ENCODE results near the gene VEPH1.
A peak's percentile ranks its signal among the peaks of the same experiment; 100 is the strongest.

The VEPH1 gene

DNA sequence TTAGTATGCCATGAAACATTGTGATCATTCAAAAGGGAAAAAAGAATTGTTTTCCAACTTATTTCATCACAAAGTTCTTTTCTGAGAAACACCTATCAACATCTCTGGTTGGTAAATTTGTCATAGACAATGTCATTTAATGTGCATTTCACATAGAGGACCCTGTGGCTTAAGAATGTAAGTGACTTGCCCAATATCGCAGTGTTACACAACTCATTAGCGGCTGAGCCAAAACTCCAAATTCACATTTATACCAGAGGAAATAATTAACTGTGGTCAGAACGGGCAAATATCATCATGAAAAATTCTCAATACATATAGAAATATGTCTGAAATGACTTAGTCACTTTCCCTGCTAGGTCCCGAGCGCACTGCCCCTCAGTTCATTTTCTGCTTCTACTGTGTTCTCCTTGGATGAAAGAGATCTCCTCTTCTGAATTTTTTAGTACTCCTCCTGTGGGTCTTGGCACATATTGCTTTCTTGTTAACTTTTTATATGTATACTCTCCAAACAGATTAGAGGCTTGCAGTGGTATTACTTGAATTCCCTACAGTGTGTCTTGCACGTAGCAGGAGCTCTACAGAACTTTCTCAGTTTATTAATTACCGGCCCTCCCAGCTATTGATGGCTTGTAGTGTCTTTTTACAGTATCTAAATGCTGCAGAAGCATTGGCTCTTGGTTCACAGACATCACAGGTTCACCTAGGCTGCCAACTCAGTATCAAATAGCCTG, 33.5 kb downstream of the VEPH1 start:
- no peak overlapping the region for H3K4me3 ChIP-seq (ENCODE audit: low read length)
- H3K27me3 ChIP-seq (ENCODE audit: control insufficient read depth, insufficient read depth, low read length) = no peaks in the 10 kb centered on the region
- no peak overlapping the region for H3K4me2 ChIP-seq (ENCODE audit: low read length)
- H3K36me3 ChIP-seq (ENCODE audit: insufficient read depth, low read length) = no peaks in the 10 kb centered on the region
- H3K9me3 ChIP-seq (replicated peaks; ENCODE audit: low read length) = no peaks in the 10 kb centered on the region
- peaks cover 14% of the 10 kb centered on the region for H3K4me1 ChIP-seq (ENCODE audit: control insufficient read depth, insufficient read depth, low read length)
- H3K9ac ChIP-seq (ENCODE audit: low read depth, low read length) = no peak overlapping the region

GRCh38 chr3:157467200-157467599, 36.0 kb downstream of the VEPH1 start:
- Histone ChIP-seq H3K4me1 (ENCODE audit: control insufficient read depth, insufficient read depth, low read length) (peaks cover 26% of the 10 kb centered on the region), H3K4me2 (ENCODE audit: low read length) (peak overlapping the region; percentile 27), H3K9ac (ENCODE audit: low read depth, low read length) (peak overlapping the region; percentile 34), H3K9me3 (replicated peaks; ENCODE audit: low read length) (no peaks in the 10 kb centered on the region), H3K4me3 (ENCODE audit: low read length) (no peak overlapping the region), H3K27me3 (ENCODE audit: control insufficient read depth, insufficient read depth, low read length) (no peaks in the 10 kb centered on the region), H3K36me3 (ENCODE audit: insufficient read depth, low read length) (no peaks in the 10 kb centered on the region)

- H3K9ac ChIP-seq (ENCODE audit: low read depth, low read length) = no peak overlapping the region
- no peaks in the 10 kb centered on the region for H3K9me3 ChIP-seq (replicated peaks; ENCODE audit: low read length)
- no peak overlapping the region for H3K4me3 ChIP-seq (ENCODE audit: low read length)
- H3K4me2 ChIP-seq (ENCODE audit: low read length) = no peak overlapping the region
- no peaks in the 10 kb centered on the region for H3K36me3 ChIP-seq (ENCODE audit: insufficient read depth, low read length)
- no peaks in the 10 kb centered on the region for H3K27me3 ChIP-seq (ENCODE audit: control insufficient read depth, insufficient read depth, low read length)
- peaks cover 32% of the 10 kb centered on the region for H3K4me1 ChIP-seq (ENCODE audit: control insufficient read depth, insufficient read depth, low read length)
These were observed 37.5 kb downstream of the VEPH1 start for GRCh38 chr3:157465741-157466140.

GRCh38 chr3:157464321-157464720, 38.9 kb downstream of the VEPH1 start:
- H3K4me1 ChIP-seq (ENCODE audit: control insufficient read depth, insufficient read depth, low read length) = peaks cover 44% of the 10 kb centered on the region
- no peak overlapping the region for H3K9ac ChIP-seq (ENCODE audit: low read depth, low read length)
- no peaks in the 10 kb centered on the region for H3K36me3 ChIP-seq (ENCODE audit: insufficient read depth, low read length)
- H3K4me3 ChIP-seq (ENCODE audit: low read length) = no peak overlapping the region
- H3K9me3 ChIP-seq (replicated peaks; ENCODE audit: low read length) = no peaks in the 10 kb centered on the region
- no peaks in the 10 kb centered on the region for H3K27me3 ChIP-seq (ENCODE audit: control insufficient read depth, insufficient read depth, low read length)
- no peak overlapping the region for H3K4me2 ChIP-seq (ENCODE audit: low read length)

DNA sequence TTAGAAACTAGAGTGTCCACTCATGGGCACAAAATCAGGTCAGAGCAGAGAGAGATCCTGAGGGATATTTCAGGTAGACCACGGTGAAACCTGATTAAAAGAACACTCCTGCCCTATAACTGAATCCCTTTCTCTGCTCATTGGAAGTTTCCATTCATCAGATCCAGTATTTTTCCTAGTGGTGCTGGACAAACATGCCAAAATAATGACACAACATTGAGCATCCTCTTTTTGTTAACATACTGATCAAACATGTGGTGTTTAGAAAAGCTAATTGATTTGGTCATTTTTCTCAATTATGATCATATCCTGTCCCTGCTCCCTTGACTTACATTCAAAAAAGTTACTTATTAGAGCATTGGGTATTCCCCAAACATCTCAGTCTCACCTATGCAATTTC, 39.4 kb downstream of the VEPH1 start:
- Histone ChIP-seq H3K27me3 (ENCODE audit: control insufficient read depth, insufficient read depth, low read length) (no peaks in the 10 kb centered on the region), H3K9me3 (replicated peaks; ENCODE audit: low read length) (no peaks in the 10 kb centered on the region), H3K9ac (ENCODE audit: low read depth, low read length) (no peak overlapping the region), H3K36me3 (ENCODE audit: insufficient read depth, low read length) (no peaks in the 10 kb centered on the region), H3K4me1 (ENCODE audit: control insufficient read depth, insufficient read depth, low read length) (peaks cover 44% of the 10 kb centered on the region), H3K4me2 (ENCODE audit: low read length) (no peak overlapping the region), H3K4me3 (ENCODE audit: low read length) (no peak overlapping the region)

DNA sequence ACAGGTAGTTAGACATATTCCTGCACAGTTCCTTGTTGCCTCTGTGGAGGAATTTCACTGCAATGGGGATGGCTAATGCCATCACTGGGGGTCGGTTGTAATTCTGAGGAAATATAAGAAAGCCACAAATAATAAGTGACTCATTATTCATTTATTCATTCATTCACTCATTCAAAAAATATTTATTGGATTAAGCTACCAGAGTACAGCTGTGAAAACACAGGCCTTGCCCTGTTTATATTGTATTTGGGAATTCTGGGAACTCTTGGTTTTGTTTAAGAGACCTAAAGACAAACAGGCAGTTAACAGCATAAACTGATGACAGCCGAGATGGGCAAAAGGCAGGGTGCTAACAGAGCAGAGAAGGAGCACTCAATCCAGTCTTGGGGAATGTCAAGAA, 43.0 kb downstream of the VEPH1 start:
- no peaks in the 10 kb centered on the region for H3K36me3 ChIP-seq (ENCODE audit: insufficient read depth, low read length)
- H3K4me3 ChIP-seq (ENCODE audit: low read length) = peak overlapping the region; percentile 38
- peaks cover 30% of the 10 kb centered on the region for H3K4me1 ChIP-seq (ENCODE audit: control insufficient read depth, insufficient read depth, low read length)

GRCh38 chr3:157459706-157460105, 43.5 kb downstream of the VEPH1 start:
- peak overlapping the region; percentile 38 for H3K4me3 ChIP-seq (ENCODE audit: low read length)
- peaks cover 29% of the 10 kb centered on the region for H3K4me1 ChIP-seq (ENCODE audit: control insufficient read depth, insufficient read depth, low read length)
- no peak overlapping the region for H3K9ac ChIP-seq (ENCODE audit: low read depth, low read length)
- H3K4me2 ChIP-seq (ENCODE audit: low read length) = peak overlapping the region; percentile 60
- H3K27me3 ChIP-seq (ENCODE audit: control insufficient read depth, insufficient read depth, low read length) = no peaks in the 10 kb centered on the region
- H3K36me3 ChIP-seq (ENCODE audit: insufficient read depth, low read length) = no peaks in the 10 kb centered on the region
- H3K9me3 ChIP-seq (replicated peaks; ENCODE audit: low read length) = no peaks in the 10 kb centered on the region

More for the DNA sequence above, 43.0 kb downstream of the VEPH1 start:
- Histone ChIP-seq H3K27me3 (ENCODE audit: control insufficient read depth, insufficient read depth, low read length) (no peaks in the 10 kb centered on the region), H3K9ac (ENCODE audit: low read depth, low read length) (peak overlapping the region; percentile 23), H3K4me2 (ENCODE audit: low read length) (peak overlapping the region; percentile 60), H3K9me3 (replicated peaks; ENCODE audit: low read length) (no peaks in the 10 kb centered on the region)

GRCh38 chr3:157453824-157454223, 49.4 kb downstream of the VEPH1 start:
- H3K9ac ChIP-seq (ENCODE audit: low read depth, low read length) = no peak overlapping the region
- H3K27me3 ChIP-seq (ENCODE audit: control insufficient read depth, insufficient read depth, low read length) = no peaks in the 10 kb centered on the region
- no peaks in the 10 kb centered on the region for H3K9me3 ChIP-seq (replicated peaks; ENCODE audit: low read length)
- H3K36me3 ChIP-seq (ENCODE audit: insufficient read depth, low read length) = no peaks in the 10 kb centered on the region
- no peak overlapping the region for H3K4me2 ChIP-seq (ENCODE audit: low read length)
- H3K4me3 ChIP-seq (ENCODE audit: low read length) = no peak overlapping the region
- peaks cover 4% of the 10 kb centered on the region for H3K4me1 ChIP-seq (ENCODE audit: control insufficient read depth, insufficient read depth, low read length)

GRCh38 chr3:157452097-157452496, 51.1 kb downstream of the VEPH1 start:
- Histone ChIP-seq H3K36me3 (ENCODE audit: insufficient read depth, low read length) (no peaks in the 10 kb centered on the region), H3K9me3 (replicated peaks; ENCODE audit: low read length) (no peaks in the 10 kb centered on the region), H3K4me1 (ENCODE audit: control insufficient read depth, insufficient read depth, low read length) (peaks cover 6% of the 10 kb centered on the region), H3K4me3 (ENCODE audit: low read length) (no peak overlapping the region), H3K27me3 (ENCODE audit: control insufficient read depth, insufficient read depth, low read length) (no peaks in the 10 kb centered on the region), H3K9ac (ENCODE audit: low read depth, low read length) (no peak overlapping the region), H3K4me2 (ENCODE audit: low read length) (no peak overlapping the region)

DNA sequence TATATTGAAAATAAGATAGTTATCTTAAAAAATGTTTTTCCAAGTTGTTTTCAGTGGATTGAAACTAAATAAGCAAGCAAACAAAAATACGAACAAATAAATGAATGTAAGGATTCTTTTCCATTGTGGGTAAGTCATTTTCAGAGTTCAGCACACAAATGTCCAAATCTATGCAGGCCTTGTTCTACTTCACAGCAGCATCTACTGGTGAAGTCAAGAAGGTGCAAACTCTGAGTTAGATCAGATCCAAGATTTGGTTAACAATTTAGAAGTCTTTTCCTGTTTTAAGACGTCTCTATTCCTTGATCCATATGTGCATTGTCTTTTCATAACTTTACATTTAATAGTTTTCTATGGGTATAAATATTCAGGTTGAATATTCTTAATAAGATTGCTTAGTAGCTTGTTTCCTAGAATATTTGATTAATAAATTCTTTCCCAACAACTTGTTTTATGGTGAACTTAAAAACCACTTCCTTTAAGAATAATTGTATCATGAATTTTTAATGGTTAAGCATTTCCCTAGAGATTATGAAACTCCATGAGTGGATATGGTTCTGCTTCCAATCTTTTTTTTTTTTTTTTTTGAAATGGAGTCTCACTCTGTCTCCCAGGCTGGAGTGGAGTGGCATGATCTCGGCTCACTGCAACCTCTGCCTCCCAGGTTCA, 56.1 kb downstream of the VEPH1 start:
- H3K9ac ChIP-seq (ENCODE audit: low read depth, low read length) = no peak overlapping the region
- H3K4me3 ChIP-seq (ENCODE audit: low read length) = no peak overlapping the region
- H3K4me2 ChIP-seq (ENCODE audit: low read length) = no peak overlapping the region
- H3K36me3 ChIP-seq (ENCODE audit: insufficient read depth, low read length) = peaks cover 15% of the 10 kb centered on the region
- no peaks in the 10 kb centered on the region for H3K27me3 ChIP-seq (ENCODE audit: control insufficient read depth, insufficient read depth, low read length)
- peaks cover 38% of the 10 kb centered on the region for H3K4me1 ChIP-seq (ENCODE audit: control insufficient read depth, insufficient read depth, low read length)
- no peaks in the 10 kb centered on the region for H3K9me3 ChIP-seq (replicated peaks; ENCODE audit: low read length)

DNA sequence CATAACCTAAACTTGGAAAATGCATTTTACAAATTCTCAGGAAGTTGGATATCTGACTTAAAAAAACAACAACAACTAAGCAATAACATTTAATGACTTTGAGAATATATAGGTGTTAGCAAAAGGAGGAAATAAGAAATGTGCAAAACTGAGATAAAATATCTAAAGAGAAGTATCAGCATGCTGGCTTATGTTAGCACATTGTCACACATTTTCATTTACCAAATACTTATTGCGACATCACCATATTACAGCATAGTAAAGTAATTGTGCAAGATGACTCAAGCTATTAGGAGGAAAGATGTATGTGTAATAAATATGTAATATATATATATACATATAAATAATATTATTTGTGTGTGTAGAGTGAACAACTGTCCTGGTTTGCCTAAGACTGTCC, 57.4 kb downstream of the VEPH1 start:
- Histone ChIP-seq H3K4me3 (ENCODE audit: low read length) (no peak overlapping the region), H3K27me3 (ENCODE audit: control insufficient read depth, insufficient read depth, low read length) (no peaks in the 10 kb centered on the region), H3K4me1 (ENCODE audit: control insufficient read depth, insufficient read depth, low read length) (peaks cover 45% of the 10 kb centered on the region), H3K9me3 (replicated peaks; ENCODE audit: low read length) (no peaks in the 10 kb centered on the region), H3K4me2 (ENCODE audit: low read length) (peak overlapping the region; percentile 26), H3K36me3 (ENCODE audit: insufficient read depth, low read length) (peaks cover 27% of the 10 kb centered on the region), H3K9ac (ENCODE audit: low read depth, low read length) (peak overlapping the region; percentile 16)

DNA sequence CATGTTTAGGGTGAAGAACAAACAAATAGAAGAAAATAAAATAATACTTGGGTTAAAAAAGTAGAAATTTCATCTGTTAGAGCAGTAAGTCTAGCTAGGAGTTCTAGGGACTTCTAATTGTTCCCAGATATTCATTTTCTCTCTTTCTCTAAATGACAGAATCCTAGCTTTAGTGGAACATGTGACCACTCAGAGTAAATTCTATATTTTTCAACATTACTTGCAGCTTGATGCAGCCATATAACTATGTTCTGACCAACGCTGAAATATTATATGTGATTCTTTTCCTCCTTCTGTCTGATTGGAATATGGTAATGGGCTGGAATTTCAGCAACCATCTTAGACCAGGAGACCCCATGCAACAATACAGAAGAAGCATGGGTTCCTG, 58.4 kb downstream of the VEPH1 start:
- H3K9me3 ChIP-seq (replicated peaks; ENCODE audit: low read length) = no peaks in the 10 kb centered on the region
- H3K9ac ChIP-seq (ENCODE audit: low read depth, low read length) = no peak overlapping the region
- H3K4me2 ChIP-seq (ENCODE audit: low read length) = peak overlapping the region; percentile 11
- H3K4me1 ChIP-seq (ENCODE audit: control insufficient read depth, insufficient read depth, low read length) = peaks cover 45% of the 10 kb centered on the region
- peaks cover 35% of the 10 kb centered on the region for H3K36me3 ChIP-seq (ENCODE audit: insufficient read depth, low read length)
- no peaks in the 10 kb centered on the region for H3K27me3 ChIP-seq (ENCODE audit: control insufficient read depth, insufficient read depth, low read length)
- H3K4me3 ChIP-seq (ENCODE audit: low read length) = no peak overlapping the region
